Brain microvascular endothelial cell (primary cell): ENCODE data around the gene TBPL2.
"Not testable (repeated sequence)": the region's sequence is repeated elsewhere in the genome, so short reads cannot be mapped to it uniquely, and the experiment has no call there.

Experiments used
- DNase-seq: peaks from one replicate; pipeline ENCODE4 v3.0.0-alpha.2; 2020
- H3K27ac ChIP-seq: fragments of 250-450 bp; sonication (Bioruptor Pico); 2 replicates; pipeline ENCODE4 v1.5.1; 2020; ENCODE audit warnings: mild to moderate bottlenecking, moderate library complexity
- H3K27me3 ChIP-seq: fragments of 250-450 bp; sonication (Bioruptor Pico); replicated peaks from 2 replicates; pipeline ENCODE4 v1.5.1; 2020; ENCODE audit warnings: mild to moderate bottlenecking
- H3K36me3 ChIP-seq: fragments of 250-450 bp; sonication (Bioruptor Pico); replicated peaks from 2 replicates; pipeline ENCODE4 v1.5.1; 2020; ENCODE audit warnings: mild to moderate bottlenecking
- H3K4me3 ChIP-seq: 2 replicates; pipeline ENCODE4 v1.5.1; 2011; ENCODE audit warnings: low read depth, mild to moderate bottlenecking, control low read depth, low read length, moderate library complexity
- CTCF ChIP-seq: IDR thresholded peaks from 2 replicates; pipeline ENCODE4 v1.5.1; 2011; ENCODE audit warnings: low read depth, mild to moderate bottlenecking, moderate library complexity, low read length, control low read depth, inconsistent platforms; ENCODE audit errors: missing control alignments
- in situ Hi-C: cut with HindIII; loops from 2 replicates; pipeline ENCODE4 v1.10.0; 2017; ENCODE audit warnings: low sequenced_read_pairs, low pct_ligation_motif_present

TBPL2 gene

GRCh38 chr14:55432628-55433027, 7.8 kb downstream of the TBPL2 start:
- Histone ChIP-seq H3K36me3 (no peaks in the 10 kb centered on the region), H3K27ac (no peak overlapping the region), H3K4me3 (no peak overlapping the region), H3K27me3 (no peaks in the 10 kb centered on the region)
- TF ChIP-seq CTCF = no peak
- in situ Hi-C loops = loop anchor here (25.0 kb wide), 1 partner anchor 1055 kb away; no protein-coding TSS in a partner anchor
- DNase-seq = no peak

GRCh38 chr14:55430024-55430690, 10.3 kb downstream of the TBPL2 start:
- TF ChIP-seq CTCF = peak; percentile 50
- in situ Hi-C loops = loop anchor here (25.0 kb wide), 1 partner anchor 1057 kb away; no protein-coding TSS in a partner anchor
- no peaks in the 10 kb centered on the region for H3K36me3 ChIP-seq
- H3K27ac ChIP-seq = no peak overlapping the region
- no peak overlapping the region for H3K4me3 ChIP-seq
- no peaks in the 10 kb centered on the region for H3K27me3 ChIP-seq
- peak; percentile 60 for DNase-seq

- Histone ChIP-seq H3K27me3 (no peaks in the 10 kb centered on the region), H3K4me3 (no peak overlapping the region), H3K36me3 (no peaks in the 10 kb centered on the region), H3K27ac (no peak overlapping the region)
- DNase-seq = no peak
- in situ Hi-C loops = loop anchor here (25.0 kb wide), 1 partner anchor 1060 kb away; no protein-coding TSS in a partner anchor
- no peak for TF ChIP-seq CTCF
Measured at GRCh38 chr14:55427439-55427838, 13.0 kb downstream of the TBPL2 start.

- Histone ChIP-seq H3K27me3 (no peaks in the 10 kb centered on the region), H3K4me3 (no peak overlapping the region), H3K27ac (no peak overlapping the region), H3K36me3 (no peaks in the 10 kb centered on the region)
- TF ChIP-seq CTCF = no peak
- in situ Hi-C loops = loop anchor here (25.0 kb wide), 1 partner anchor 1060 kb away; no protein-coding TSS in a partner anchor
- no peak for DNase-seq
Measured at GRCh38 chr14:55426891-55427290, 13.5 kb downstream of the TBPL2 start.

- DNase-seq = no peak
- peak; percentile 59 for TF ChIP-seq CTCF
- H3K27ac ChIP-seq = no peak overlapping the region
- H3K36me3 ChIP-seq = no peaks in the 10 kb centered on the region
- H3K27me3 ChIP-seq = no peaks in the 10 kb centered on the region
- no peak overlapping the region for H3K4me3 ChIP-seq
- in situ Hi-C loops = loop anchor here (25.0 kb wide), 1 partner anchor 1062 kb away; no protein-coding TSS in a partner anchor
Measured at GRCh38 chr14:55425091-55425490, 15.3 kb downstream of the TBPL2 start.

DNA sequence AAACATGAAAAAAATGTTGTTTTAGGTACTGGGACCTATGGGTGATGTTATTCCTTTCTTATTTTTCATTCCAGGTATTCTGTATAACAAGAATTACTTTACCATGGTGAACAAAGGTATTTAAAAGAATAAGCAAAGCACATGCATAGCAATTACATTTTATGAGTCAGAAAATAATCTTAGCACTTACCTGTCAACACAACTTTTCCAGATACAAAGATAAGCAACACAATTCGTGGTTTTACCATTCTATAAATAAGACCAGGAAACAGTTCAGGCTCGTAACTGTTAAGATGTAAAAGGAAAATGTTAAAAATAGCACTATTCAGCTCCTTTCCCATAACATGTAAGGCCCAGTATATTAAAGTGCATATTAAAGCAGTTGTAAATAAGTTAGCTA, 16.4 kb downstream of the TBPL2 start:
- no peak for DNase-seq
- in situ Hi-C loops = no loop called here
- Histone ChIP-seq H3K36me3 (no peaks in the 10 kb centered on the region), H3K27ac (no peak overlapping the region), H3K27me3 (no peaks in the 10 kb centered on the region), H3K4me3 (no peak overlapping the region)
- no peak for TF ChIP-seq CTCF

DNA sequence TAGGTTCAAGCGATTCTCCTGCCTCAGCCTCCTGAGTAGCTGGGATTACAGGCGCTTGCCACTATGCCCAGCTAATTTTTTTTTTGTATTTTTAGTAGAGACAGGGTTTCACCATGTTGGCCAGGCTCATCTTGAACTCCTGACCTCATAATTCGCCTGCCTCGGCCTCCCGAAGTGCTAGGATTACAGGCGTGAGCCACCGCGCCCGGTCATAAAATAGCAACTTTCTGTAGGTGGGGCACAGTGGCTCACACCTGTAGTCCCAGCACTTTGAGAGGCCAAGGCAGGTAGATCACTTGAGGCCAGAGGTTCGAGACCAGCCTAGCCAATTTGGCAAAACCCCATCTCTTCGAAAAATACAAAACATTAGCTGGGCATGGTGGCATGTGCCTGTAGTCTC, 18.1 kb downstream of the TBPL2 start:
- H3K4me3 ChIP-seq, H3K27me3 ChIP-seq, H3K27ac ChIP-seq, in situ Hi-C loops, H3K36me3 ChIP-seq, DNase-seq: not testable (repeated sequence)
